HG03571 (cell line): ENCODE measurements around the gene MARF1.
"Not testable (repeated sequence)": the region's sequence is repeated elsewhere in the genome, so short reads cannot be mapped to it uniquely, and the experiment has no call there.

Source experiments
- ATAC-seq: cut with Tn5 transposase; IDR thresholded peaks from one replicate; pipeline ENCODE4 v1.9.1; 2021; ENCODE audit not compliant: unreplicated experiment

The MARF1 gene

DNA sequence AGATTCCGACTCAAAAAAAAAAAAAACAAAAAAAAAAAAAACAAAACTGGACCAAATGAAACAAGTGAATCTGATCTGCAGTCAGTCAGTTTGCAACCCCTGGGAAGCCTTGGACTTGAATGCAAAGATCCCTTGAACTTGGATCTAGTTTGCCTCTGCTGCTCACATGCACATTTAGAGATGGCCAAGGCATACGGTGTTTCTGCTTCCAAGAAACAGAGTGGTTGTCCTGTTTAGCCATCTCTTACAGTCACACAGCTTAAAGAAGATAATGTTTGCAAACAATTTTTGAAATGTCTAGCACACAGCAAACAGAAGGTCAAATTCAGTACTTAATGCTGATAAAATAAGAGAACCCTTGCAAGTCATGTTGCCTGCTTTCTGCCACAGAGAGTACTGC lies 11.6 kb upstream of the MARF1 start:
- ATAC-seq: no peak

DNA sequence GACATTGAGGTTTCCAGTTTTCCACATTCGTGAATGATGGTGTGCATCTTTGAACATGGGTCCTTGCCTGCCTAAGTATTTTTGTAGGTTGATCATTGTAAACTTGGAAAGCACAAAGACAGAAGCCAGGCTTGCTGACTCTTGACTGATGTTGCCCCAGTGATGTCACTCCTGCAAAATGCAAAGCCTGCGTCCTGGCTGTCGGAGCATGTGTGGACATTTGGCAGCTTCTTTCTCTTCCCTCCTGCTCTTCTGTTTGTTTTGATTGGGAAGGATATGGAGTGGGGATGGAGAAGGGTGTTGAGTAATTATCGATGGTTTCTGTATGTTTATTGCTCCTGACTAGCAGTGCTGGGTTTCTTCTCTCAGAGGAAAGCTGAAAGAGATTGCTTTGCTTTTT lies 10.3 kb upstream of the MARF1 start:
- no peak for ATAC-seq

DNA sequence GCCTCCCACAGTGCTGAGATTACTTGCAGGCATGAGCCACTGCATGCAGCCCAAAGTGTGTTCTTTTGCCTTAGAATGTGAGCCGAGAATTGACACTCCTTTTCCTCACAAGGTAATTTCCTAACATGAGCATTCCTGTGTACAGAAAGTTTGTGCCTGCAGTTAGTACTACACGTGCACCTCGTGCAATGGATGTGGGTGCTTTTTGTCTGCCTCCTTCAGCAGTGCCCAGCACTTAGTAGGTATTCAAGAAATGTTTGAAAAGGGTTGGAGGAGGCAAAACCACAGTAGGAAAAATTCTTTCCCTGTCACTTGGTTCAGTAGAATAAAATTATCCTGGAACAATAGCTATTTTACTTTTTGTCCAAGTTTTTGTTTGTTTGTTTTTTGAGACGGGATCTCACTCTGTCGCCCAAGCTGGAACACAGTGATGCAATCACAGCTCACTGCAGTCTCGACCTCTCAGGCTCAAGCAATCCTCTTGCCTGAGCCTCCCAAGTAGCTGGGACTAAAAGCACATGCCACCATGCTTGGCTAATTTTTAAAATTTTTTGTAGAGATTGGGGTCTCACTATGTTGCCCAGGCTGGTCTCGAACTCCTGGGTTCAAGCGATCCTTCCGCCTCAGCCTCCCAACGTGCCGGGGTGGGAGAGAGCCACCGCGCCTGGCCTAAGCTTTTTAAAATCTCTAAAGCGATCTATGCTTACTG lies 9.5 kb upstream of the MARF1 start:
- no peak for ATAC-seq

DNA sequence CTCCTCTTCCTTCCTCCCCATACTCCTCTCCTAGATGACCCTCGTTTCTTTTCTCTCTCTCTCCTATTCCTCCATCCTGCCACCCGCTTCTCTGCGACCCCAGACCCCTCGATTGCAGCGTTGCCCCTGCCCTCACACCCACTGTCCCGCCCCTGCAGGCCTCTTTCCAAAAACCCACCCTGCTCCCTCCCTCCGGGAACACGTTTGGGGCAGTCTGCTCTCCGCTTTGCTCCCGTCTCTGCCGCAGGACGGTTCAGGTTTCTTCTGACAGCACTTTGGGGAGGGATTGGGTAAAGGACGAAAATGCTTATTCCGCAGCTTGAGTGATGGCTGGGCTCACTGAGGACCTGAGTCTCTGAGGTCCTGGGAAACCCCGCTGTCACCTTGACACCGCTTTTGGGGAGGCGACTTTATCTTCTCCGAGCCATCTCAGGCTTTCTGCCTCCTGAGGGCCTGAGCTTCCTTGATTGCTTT lies 7.8 kb upstream of the MARF1 start:
- no peak for ATAC-seq

DNA sequence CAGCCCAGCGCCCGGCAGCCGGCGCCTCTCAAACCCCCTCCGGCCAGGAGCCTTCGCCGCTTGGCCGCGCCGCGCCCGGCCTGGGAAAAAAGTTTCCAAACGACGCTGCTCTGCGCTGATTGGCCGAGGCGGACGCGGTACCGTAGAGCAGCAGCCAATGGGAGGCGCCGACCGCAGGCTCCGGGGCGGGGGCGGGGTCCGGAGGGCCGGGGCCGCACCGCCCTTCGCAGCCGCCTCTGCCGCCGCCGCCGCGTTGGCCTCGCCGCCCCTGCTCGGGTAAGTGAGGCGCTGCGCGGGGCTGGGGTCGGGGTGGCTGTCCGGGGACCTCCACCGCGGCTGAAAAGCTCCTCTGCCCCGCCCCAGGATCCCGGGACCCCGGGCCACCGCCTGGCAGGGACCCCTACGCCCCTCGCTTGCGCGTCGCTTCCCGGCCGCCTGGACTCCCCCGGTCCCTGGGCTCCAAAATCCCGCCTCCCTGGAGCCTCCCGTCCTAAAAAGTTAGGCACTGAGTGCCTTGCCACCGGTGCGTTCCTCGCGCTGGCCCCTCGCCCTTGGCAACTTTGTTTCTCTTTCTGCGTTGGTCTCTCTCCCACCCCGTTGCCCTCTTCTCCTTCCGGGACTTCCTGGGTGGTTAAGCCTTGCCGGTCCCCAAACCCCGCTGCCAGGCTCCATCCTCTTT lies 7.2 kb upstream of the MARF1 start, which contains the start of gene NDE1:
TSS of gene NDE1 (plus strand) at position 227 of the 679 bp plus-strand sequence. CDS start 14,534 bp downstream, outside the sequence.
- peak; percentile 80 for ATAC-seq

DNA sequence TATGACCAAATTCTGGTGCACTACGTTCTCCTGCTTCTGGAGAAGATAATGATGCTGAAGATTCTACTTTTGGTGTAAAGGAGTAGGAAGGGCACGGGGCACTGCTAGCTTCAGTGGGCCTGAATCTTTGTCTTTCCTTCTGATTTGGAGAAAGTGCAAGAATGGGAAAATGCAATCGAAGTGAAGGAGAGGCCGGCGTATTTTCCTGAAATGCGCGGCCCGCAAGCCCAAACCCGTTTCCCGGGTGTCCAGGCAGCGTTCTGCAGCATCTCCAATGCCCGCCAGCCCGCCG lies 6.7 kb upstream of the MARF1 start:
- no peak for ATAC-seq

DNA sequence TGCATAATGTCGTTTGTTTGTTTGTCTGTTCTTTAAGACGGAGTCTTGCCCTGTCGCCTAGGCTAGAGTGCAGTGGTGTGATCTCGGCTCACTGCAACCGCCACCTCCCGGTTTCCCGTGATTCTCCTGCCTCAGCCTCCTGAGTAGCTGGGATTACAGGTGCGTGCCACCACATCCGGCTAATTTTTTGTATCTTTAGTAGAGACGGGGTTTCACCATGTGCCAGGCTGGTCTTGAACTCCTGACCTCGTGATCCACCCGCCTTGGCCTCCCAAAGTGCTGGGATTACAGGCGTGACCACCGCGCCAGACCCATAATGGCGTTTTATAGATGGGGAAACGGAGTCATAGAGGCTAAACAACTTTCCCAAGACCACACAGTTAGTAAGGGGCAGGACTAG lies 6.4 kb upstream of the MARF1 start:
- ATAC-seq: not testable (repeated sequence)

DNA sequence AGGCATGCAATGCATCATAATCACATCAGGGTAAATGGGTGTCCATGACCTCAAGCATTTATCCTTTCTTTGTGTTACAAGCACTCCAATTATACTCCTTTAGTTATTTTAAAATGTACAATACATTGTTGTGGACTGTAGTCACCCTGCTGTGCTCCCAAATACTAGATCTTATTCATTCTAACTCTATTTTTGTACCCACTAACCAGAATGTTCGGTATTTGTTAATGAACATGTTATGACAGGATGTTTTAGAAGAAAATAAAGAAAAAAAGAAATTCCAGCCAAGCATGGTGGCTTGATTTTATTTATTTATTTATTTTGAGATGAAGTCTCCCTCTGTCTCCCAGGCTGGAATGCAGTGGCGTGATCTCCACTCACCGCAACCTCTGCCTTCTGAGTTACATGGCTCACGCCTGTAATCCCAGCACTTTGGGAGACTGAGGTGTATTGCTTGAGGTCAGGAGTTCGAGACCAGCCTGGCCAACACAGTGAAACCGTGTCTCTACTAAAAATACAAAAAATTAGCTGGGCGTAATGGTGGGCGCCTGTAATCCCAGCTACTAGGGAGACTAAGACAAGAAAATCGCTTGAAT lies 5.3 kb upstream of the MARF1 start:
- no peak for ATAC-seq

DNA sequence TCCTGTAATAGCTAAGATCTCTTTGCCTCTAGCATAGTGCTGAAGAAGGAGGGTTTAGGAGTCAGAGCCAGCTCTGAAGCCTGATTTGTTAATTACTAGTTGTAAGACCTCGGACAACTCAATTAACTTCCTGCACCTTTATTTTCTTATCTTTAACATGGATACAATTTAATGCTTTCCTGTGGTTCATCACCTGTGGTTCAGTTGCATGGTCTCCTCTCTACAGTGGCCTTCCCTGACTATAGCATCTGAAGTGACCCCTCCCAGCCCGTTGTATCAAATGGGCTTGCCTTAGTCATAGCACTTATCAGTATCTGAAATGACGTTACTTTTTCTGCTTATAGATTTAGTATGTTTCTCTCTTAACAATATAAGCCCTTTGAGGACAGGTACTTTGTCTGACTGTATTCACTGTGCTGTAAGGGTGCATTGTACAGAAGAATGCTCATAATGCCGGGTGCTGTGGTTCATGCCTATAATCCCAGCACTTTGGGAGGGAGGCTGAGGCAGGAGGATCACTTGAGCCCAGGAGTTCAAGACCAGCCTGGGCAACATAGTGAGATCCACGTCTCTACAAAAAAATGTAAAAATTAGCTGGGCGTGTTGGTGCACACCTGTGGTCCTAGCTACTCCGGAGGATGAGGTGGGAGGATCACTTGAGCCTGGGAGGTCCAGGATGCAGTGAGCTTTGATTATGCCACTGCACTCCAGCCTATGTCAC lies 4.5 kb upstream of the MARF1 start:
- ATAC-seq: no peak

DNA sequence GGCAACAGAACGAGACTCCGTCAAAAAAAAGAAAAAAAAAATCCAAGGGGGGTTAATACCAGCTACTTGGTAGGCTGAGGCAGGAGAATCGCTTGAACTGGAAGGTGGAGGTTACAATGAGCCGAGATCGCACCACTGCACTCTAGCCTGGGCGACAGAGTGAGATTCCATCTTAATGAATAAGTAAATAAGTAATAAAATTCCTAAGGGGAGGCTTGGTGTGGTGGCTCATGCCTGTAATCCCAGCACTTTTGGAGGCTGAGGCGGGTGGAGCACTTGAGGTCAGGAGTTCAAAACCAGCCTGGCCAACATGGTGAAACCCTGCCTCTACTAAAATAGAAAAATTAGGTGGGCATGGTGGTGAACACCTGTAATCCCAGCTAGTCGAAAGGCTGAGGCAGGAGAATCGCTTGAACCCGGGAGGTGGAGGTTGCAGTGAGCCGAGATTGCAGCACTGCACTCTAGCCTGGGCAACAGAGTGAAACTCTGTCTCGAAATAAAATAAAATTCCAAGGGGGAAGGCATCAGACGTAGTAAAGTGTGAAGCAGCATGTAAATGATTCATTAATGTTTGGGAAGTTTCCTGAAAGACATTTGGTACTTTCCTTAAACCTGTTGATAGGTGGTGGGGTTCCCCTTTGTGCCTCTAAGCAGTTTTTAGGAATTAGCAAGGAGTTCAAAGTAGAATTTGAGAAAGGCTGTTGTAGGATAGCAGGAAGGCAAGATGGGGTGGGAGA lies 3.8 kb upstream of the MARF1 start:
- not testable (repeated sequence) for ATAC-seq

DNA sequence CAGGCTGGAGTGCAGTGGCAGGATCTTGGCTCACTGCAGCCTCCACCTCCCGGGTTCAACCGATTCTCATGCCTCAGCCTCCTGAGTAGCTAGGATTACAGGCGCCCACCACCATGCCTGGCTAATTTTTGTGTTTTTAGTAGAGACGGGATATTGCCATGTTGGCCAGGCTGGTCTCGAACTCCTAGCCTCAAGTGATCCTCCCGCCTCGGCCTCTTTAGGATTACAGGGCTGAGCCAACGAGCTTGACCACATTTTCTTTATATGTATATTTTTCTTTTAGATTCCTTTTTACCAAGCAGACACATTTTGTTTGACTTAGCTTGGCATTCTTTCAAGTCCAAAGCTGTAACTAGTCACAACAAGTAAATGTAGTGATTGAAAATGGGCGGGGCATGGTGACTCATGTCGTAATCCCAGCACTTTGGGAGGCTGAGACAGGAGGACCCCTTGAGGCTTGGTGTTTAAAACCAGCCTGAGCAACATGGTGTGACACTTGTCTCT lies 2.1 kb upstream of the MARF1 start:
- not testable (repeated sequence) for ATAC-seq

DNA sequence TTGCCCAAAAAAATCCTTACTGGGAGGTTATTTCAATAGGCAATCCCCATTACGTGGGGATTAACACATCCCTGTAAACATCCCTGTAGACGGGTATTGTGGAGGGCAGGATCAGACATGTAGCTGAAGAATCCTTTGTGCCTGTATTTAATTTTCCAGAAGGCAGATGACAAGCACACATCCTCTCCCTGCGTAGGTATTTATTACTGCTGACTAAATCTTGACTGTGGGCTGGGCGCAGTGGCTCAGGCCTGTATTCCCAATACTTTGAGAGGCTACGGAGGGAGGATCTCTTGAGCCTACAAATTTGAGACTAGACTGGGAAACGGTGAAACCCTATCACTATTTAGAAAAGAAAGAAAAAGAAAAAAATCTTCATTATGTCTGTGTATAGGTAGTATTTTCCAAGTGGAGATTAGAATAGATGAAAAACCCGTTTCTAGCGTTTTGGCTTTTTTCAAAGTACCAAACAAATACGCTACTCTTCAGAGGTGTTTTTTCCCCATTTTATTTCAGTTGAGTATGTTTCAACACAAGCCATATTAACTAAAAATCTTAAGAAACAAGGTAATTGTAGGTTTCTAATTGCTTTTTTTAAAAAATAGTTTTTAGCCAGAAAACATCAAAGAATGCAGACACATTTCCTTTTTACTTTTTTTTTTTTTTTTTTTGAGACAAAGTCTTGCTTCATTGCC lies 1.5 kb upstream of the MARF1 start:
- ATAC-seq: no peak

DNA sequence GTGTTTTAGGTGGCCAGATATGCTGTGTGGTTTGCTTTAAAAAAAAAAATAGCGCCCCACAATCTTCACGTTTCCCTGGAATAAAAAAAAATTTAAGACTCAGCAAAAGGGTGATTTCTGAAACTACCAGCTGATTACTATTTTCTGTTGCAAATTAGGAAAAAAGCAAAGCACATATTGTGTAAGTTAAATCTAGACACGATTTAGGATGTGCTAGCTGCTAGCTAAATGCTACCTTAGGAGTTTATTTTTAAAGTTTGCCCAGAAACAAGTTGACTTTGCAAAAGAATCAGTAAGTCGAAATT lies 944 bp upstream of the MARF1 start:
- ATAC-seq: no peak

DNA sequence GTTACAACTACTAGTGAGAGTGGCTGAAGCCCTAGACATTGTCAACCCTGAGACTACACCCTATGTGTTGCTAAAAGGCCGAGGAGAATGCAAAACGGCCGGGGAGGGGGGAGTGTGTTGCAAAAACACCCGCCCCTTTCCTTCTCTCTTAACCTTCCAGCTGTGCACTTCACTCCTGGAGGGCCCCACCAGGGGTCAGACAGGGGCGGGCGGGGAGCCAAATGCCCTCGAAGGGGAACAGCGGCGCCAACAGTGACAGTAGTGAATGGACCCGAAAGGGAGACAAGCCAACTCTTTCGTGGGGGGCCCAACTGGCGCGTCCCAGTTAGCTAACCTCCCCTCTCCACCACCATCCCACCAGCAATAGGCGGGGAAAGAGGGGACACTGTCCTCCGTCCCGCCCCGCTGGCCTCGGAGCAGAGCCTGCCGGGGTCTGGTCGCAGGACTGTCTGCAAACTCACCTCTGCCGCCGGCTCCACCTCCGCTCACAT lies 352 bp downstream of the MARF1 start:
- ATAC-seq: peak; percentile 45

DNA sequence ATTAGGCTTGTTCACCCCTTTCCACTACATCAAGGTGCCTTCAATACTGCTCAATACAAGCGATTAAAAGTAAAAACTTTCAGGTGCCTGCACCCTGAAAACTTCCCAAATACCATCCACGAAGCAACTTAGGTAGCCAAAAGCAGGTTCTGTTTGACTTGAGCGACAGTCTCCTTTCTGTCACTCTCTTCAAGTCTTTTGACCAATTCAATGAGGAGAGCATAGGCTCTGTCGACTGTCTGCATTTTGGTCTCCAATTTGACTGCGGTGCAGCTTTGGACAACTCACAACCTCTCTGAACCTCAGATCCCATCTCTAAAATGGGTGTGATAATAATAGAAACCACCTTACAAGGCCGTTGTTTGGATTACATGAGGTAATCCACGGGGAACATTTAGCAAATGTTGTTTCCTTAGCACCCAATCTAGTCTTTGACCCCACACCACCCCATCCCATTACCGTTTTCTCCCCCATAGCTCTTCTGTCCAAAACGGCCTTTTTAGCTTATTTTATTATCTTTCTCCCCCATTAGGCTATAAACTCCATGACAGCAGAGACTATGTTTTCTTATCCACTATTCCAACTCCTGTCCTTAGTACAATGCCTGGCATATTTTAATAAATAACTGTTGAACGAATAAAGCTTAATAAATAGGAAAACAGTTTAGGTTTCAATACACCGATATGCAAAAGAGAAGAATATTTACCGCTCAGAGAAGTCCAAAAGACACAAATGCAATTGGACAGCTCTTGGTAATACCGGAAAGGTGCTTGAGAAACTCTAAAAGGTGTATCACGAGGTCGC lies 999 bp downstream of the MARF1 start:
- no peak for ATAC-seq

DNA sequence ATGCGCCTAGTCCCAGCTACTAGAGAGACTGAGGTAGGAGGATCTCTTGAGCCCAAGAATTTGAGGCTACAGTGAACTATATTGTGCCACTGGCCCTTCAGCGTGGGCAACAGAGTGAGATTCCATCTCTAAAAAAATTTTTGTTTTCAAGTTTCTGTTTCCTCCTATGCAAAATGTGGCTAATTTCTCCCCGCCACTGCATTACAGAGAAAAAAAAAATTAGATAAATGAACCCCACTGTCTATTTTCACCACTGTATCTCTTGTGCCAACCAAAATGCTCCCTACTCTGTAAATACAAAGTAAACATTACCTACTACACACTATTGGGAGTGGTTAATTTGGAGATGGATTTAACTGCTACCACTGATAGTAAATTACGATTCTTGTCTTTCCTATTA lies 2.0 kb downstream of the MARF1 start:
- no peak for ATAC-seq

DNA sequence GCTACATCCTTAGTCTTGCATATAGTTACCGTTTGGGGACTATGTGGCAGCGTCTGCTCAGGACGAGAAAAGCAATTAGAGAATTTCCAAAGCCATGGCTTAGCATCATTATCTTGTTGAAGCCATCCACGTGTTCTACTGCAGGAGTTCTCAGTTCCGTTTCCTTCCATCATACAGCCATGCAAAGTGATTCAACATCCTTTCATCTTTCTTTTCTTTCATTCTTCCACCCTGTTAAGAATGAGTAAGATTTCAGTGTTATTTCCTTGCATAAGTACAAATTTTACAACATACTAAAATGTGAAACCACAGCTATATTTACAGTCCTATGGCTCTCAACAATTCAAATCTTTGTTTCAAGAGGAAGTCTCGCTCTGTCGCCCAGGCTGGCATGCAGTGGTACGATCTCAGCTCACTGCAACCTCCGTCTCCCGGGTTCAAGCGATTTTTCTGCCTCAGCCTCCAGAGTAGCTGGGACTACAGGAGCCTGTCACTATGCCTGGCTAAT lies 3.8 kb downstream of the MARF1 start:
- ATAC-seq: no peak

DNA sequence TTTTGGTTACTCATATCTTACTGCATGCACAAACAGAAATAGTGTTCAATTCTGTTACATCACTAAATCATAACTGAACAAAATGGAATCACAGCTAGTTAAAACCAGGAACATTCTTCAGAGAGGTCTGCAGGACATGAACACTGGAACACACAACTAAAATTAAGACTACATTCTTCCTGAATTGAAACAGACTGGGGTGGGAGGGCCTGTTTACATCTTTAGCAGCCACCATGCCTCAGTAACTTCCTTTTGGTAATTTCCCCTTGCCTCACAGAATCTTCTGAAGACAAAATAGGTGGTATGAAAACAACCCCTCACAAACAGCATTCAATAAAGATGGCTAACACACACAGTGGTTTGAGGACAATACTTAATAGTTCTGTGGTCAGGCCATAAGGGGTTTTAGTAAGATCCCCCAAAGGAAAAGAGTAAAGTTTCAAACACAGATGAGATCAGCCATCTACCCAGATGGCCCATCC lies 6.5 kb downstream of the MARF1 start:
- no peak for ATAC-seq

DNA sequence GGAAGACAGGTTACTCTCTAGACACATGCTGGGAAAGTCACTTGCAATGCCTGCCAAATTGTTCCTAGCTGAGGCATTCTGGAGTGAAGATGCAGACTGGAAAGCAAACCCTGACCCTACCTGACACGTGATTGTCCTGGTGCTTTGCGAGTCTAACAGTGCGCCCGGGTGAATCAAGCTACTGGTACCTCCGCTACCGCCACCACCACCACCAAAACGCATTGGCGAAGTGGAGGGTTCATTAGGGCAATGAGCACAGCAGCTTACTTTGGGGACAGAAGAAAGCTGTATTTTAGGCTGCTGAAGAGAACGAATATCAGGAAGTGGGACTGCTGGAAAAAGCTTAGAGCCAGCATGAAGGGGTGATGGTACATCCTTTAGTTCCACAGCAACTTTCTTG lies 7.0 kb downstream of the MARF1 start:
- no peak for ATAC-seq
